8988T (cell line): ENCODE data around the gene OTOGL.
"Not testable (repeated sequence)": the region's sequence is repeated elsewhere in the genome, so short reads cannot be mapped to it uniquely, and the experiment has no call there.

Experiments
- DNase-seq: peaks from one replicate; pipeline ENCODE4 v3.0.0; 2011

The OTOGL gene

GRCh38 chr12:80227904-80228303 is 128.6 kb downstream of the OTOGL start:
- DNase-seq, result not testable (repeated sequence)

- DNase-seq, result no peak
These were observed 130.7 kb downstream of the OTOGL start for GRCh38 chr12:80230068-80230467.

GRCh38 chr12:80232837-80233236 is 133.5 kb downstream of the OTOGL start:
- no peak for DNase-seq

- DNase-seq, result no peak
These were observed 134.6 kb downstream of the OTOGL start for GRCh38 chr12:80233926-80234325.

- DNase-seq, result no peak
These were observed 135.3 kb downstream of the OTOGL start for GRCh38 chr12:80234667-80235066.

GRCh38 chr12:80235944-80236343 is 136.6 kb downstream of the OTOGL start:
- no peak for DNase-seq

- no peak for DNase-seq
These were observed 140.5 kb downstream of the OTOGL start for GRCh38 chr12:80239867-80240266.

- DNase-seq, result no peak
These were observed 142.4 kb downstream of the OTOGL start for GRCh38 chr12:80241576-80242273.

GRCh38 chr12:80242321-80242720 is 143.0 kb downstream of the OTOGL start:
- no peak for DNase-seq

GRCh38 chr12:80249581-80249980 is 150.2 kb downstream of the OTOGL start:
- not testable (repeated sequence) for DNase-seq

GRCh38 chr12:80257920-80258319 is 158.6 kb downstream of the OTOGL start:
- DNase-seq, result no peak

GRCh38 chr12:80260269-80260668 is 160.9 kb downstream of the OTOGL start:
- DNase-seq, result no peak

GRCh38 chr12:80261403-80261802 is 162.1 kb downstream of the OTOGL start:
- DNase-seq, result no peak

- DNase-seq, result no peak
These were observed 163.0 kb downstream of the OTOGL start for GRCh38 chr12:80262346-80262745.

- DNase-seq, result no peak
These were observed 163.4 kb downstream of the OTOGL start for GRCh38 chr12:80262771-80263170.

- no peak for DNase-seq
These were observed 165.0 kb downstream of the OTOGL start for GRCh38 chr12:80264386-80264785.

GRCh38 chr12:80264891-80265290 is 165.6 kb downstream of the OTOGL start:
- DNase-seq, result no peak

- DNase-seq, result no peak
These were observed 169.8 kb downstream of the OTOGL start for GRCh38 chr12:80268924-80269749.

- DNase-seq, result no peak
These were observed 170.6 kb downstream of the OTOGL start for GRCh38 chr12:80269803-80270552.

- DNase-seq, result no peak
These were observed 172.4 kb downstream of the OTOGL start for GRCh38 chr12:80271780-80272179.

- DNase-seq, result no peak
These were observed 173.1 kb downstream of the OTOGL start for GRCh38 chr12:80272387-80272915.

- DNase-seq, result no peak
These were observed 173.8 kb downstream of the OTOGL start for GRCh38 chr12:80273144-80273543.

GRCh38 chr12:80277732-80278131 is 178.4 kb downstream of the OTOGL start:
- no peak for DNase-seq
